EH (cell line): ENCODE results near the gene AP1S3.
"Not testable (repeated sequence)": the region's sequence is repeated elsewhere in the genome, so short reads cannot be mapped to it uniquely, and the experiment has no call there.

Experiments
- DNase-seq: peaks from one replicate; pipeline ENCODE4 v3.0.0-alpha.2; 2015; ENCODE audit warnings: low read depth

The AP1S3 gene

GRCh38 chr2:223800908-223801307, 36.5 kb downstream of the AP1S3 start:
- no peak for DNase-seq

GRCh38 chr2:223797811-223798721, 39.3 kb downstream of the AP1S3 start:
- DNase-seq, result peak; percentile 66

GRCh38 chr2:223797037-223797436, 40.3 kb downstream of the AP1S3 start:
- DNase-seq, result no peak

GRCh38 chr2:223789423-223789822, 48.0 kb downstream of the AP1S3 start:
- DNase-seq, result no peak

GRCh38 chr2:223788826-223789225, 48.6 kb downstream of the AP1S3 start:
- no peak for DNase-seq

GRCh38 chr2:223788106-223788505, 49.3 kb downstream of the AP1S3 start:
- DNase-seq, result not testable (repeated sequence)

GRCh38 chr2:223787358-223787757, 50.0 kb downstream of the AP1S3 start:
- no peak for DNase-seq

- peak; percentile 18 for DNase-seq
Observed at GRCh38 chr2:223786943-223787342, 50.4 kb downstream of the AP1S3 start.

GRCh38 chr2:223786236-223786635, 51.1 kb downstream of the AP1S3 start:
- DNase-seq, result no peak

GRCh38 chr2:223784221-223784772, 53.1 kb downstream of the AP1S3 start:
- DNase-seq, result no peak

GRCh38 chr2:223782629-223783028, 54.8 kb downstream of the AP1S3 start:
- no peak for DNase-seq

GRCh38 chr2:223781560-223781959, 55.8 kb downstream of the AP1S3 start:
- no peak for DNase-seq

- peak; percentile 55 for DNase-seq
Observed at GRCh38 chr2:223779877-223780276, 57.5 kb downstream of the AP1S3 start.

GRCh38 chr2:223774193-223774592, 63.2 kb downstream of the AP1S3 start:
- no peak for DNase-seq

GRCh38 chr2:223772363-223772762, 65.0 kb downstream of the AP1S3 start:
- DNase-seq, result peak; percentile 11

GRCh38 chr2:223771475-223771874, 65.9 kb downstream of the AP1S3 start:
- no peak for DNase-seq

- no peak for DNase-seq
Observed at GRCh38 chr2:223768179-223768578, 69.2 kb downstream of the AP1S3 start.

- DNase-seq, result no peak
Observed at GRCh38 chr2:223767341-223767740, 70.0 kb downstream of the AP1S3 start.

- no peak for DNase-seq
Observed at GRCh38 chr2:223765221-223765785, 72.1 kb downstream of the AP1S3 start.

GRCh38 chr2:223764796-223765195, 72.6 kb downstream of the AP1S3 start:
- no peak for DNase-seq

GRCh38 chr2:223762853-223763252, 74.5 kb downstream of the AP1S3 start:
- peak; percentile 33 for DNase-seq

GRCh38 chr2:223761746-223762145, 75.6 kb downstream of the AP1S3 start:
- not testable (repeated sequence) for DNase-seq

GRCh38 chr2:223760838-223761502, 76.4 kb downstream of the AP1S3 start:
- peak; percentile 88 for DNase-seq
